HL-60 (cell line): ENCODE data around the gene RPL13.

Experiments used
- DNase-seq, 2 experiments: peaks; one replicate each; pipeline ENCODE4 v3.0.0-alpha.2; 2010 to 2020; ENCODE audit warnings: low read depth in 1 of 2, low spot score in 1 of 2
- H3K27ac ChIP-seq: fragments of 250-450 bp; sonication (Bioruptor Pico); replicated peaks from 2 replicates; pipeline ENCODE4 v1.5.1; 2020; ENCODE audit warnings: mild to moderate bottlenecking, moderate library complexity
- H3K27me3 ChIP-seq: fragments of 250-450 bp; sonication (Bioruptor Pico); 2 replicates; pipeline ENCODE4 v1.5.1; 2021; ENCODE audit warnings: mild to moderate bottlenecking, moderate library complexity; ENCODE audit not compliant: insufficient read depth, poor library complexity, severe bottlenecking
- H3K4me3 ChIP-seq: replicated peaks from 2 replicates; pipeline ENCODE4 v1.5.1; 2011; ENCODE audit warnings: mild to moderate bottlenecking, control low read depth, low read length; ENCODE audit not compliant: insufficient read depth
- GABPA ChIP-seq: IDR thresholded peaks from 2 replicates; pipeline ENCODE4 v1.6.1; 2012; ENCODE audit warnings: low read depth
- POLR2AphosphoS5 ChIP-seq: IDR thresholded peaks from 2 replicates; pipeline ENCODE4 v1.6.1; 2012; ENCODE audit warnings: low read depth
- SPI1 ChIP-seq: IDR thresholded peaks from 2 replicates; pipeline ENCODE4 v1.6.1; 2012; ENCODE audit warnings: low read depth, mild to moderate bottlenecking, borderline replicate concordance
- TF ChIP-seq, protein P1 (sequence below): IDR thresholded peaks from one replicate; pipeline ENCODE4 v1.5.1; 2011; ENCODE audit warnings: low read length, control low read depth, inconsistent platforms; ENCODE audit not compliant: insufficient read depth
- TF ChIP-seq, protein P2 (sequence below): IDR thresholded peaks from 2 replicates; pipeline ENCODE4 v1.6.1; 2012; ENCODE audit warnings: low read depth; ENCODE audit not compliant: insufficient replicate concordance

Gene RPL13

DNA sequence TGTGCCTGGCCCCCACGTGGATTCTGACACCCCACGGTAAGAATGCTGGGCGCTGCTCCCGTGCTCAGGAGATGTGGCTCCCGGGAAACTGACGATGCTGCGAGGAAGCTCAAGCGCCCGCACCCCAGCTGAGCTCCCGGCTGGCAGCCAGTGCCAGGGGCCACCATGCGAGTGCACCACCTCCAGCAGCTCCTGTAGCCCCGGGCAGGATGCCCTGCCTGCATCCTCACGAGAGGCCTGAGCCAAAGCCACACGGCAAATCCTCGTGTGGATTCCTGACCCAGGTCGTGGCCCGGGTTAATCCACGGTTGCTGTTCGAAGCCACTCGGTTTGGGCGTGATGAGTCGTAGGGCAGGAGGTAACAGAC is 41.4 kb downstream of the RPL13 start:
- no peaks in the 10 kb centered on the region for H3K27me3 ChIP-seq
- TF ChIP-seq GABPA (no peak), POLR2AphosphoS5 (no peak)
- TF ChIP-seq, protein P1, sequence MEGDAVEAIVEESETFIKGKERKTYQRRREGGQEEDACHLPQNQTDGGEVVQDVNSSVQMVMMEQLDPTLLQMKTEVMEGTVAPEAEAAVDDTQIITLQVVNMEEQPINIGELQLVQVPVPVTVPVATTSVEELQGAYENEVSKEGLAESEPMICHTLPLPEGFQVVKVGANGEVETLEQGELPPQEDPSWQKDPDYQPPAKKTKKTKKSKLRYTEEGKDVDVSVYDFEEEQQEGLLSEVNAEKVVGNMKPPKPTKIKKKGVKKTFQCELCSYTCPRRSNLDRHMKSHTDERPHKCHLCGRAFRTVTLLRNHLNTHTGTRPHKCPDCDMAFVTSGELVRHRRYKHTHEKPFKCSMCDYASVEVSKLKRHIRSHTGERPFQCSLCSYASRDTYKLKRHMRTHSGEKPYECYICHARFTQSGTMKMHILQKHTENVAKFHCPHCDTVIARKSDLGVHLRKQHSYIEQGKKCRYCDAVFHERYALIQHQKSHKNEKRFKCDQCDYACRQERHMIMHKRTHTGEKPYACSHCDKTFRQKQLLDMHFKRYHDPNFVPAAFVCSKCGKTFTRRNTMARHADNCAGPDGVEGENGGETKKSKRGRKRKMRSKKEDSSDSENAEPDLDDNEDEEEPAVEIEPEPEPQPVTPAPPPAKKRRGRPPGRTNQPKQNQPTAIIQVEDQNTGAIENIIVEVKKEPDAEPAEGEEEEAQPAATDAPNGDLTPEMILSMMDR: no peak
- no peak overlapping the region for H3K4me3 ChIP-seq
- DNase-seq: no peak
- no peak overlapping the region for H3K27ac ChIP-seq

DNA sequence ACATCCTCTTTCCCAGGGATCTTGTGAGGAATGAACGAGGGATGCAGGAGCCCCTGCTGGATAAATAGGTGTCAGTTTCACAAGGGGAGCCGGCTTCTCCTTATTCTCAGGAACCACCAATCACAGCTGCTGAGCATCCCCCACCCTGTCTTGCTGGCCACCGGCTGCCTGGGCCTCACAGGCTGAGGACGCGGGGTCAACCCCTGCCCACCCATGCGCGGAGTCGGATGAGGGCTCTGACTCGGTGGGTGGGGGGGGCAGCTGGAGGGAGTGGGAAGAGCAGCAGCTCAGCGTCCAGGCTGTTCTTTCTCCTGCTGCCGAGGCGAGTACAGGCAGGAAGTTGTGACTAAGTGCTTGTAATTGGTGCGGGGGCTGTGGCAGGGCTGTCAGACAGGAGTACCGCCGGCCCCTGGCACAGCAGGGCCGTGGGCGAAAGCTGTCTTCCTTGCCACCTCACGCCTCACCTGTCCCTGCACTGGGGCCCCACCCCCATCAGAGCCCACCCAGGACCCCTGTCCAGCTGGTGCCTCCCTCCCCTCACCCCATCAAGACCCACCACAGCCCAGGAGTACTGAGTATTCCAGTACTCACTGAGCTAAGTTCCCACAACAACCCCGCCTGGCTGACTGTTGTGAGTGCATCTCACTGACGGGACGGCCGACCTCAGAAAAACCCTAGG is 41.9 kb downstream of the RPL13 start:
- no peak overlapping the region for H3K27ac ChIP-seq
- no peaks in the 10 kb centered on the region for H3K27me3 ChIP-seq
- no peak overlapping the region for H3K4me3 ChIP-seq
- no peak for TF ChIP-seq POLR2AphosphoS5
- TF ChIP-seq GABPA: no peak
- TF ChIP-seq SPI1: no peak
- TF ChIP-seq, protein P2, sequence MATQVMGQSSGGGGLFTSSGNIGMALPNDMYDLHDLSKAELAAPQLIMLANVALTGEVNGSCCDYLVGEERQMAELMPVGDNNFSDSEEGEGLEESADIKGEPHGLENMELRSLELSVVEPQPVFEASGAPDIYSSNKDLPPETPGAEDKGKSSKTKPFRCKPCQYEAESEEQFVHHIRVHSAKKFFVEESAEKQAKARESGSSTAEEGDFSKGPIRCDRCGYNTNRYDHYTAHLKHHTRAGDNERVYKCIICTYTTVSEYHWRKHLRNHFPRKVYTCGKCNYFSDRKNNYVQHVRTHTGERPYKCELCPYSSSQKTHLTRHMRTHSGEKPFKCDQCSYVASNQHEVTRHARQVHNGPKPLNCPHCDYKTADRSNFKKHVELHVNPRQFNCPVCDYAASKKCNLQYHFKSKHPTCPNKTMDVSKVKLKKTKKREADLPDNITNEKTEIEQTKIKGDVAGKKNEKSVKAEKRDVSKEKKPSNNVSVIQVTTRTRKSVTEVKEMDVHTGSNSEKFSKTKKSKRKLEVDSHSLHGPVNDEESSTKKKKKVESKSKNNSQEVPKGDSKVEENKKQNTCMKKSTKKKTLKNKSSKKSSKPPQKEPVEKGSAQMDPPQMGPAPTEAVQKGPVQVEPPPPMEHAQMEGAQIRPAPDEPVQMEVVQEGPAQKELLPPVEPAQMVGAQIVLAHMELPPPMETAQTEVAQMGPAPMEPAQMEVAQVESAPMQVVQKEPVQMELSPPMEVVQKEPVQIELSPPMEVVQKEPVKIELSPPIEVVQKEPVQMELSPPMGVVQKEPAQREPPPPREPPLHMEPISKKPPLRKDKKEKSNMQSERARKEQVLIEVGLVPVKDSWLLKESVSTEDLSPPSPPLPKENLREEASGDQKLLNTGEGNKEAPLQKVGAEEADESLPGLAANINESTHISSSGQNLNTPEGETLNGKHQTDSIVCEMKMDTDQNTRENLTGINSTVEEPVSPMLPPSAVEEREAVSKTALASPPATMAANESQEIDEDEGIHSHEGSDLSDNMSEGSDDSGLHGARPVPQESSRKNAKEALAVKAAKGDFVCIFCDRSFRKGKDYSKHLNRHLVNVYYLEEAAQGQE: no peak
- TF ChIP-seq, protein P1: no peak
- DNase-seq: peak in 1 of 2 experiments; percentile 8

DNA sequence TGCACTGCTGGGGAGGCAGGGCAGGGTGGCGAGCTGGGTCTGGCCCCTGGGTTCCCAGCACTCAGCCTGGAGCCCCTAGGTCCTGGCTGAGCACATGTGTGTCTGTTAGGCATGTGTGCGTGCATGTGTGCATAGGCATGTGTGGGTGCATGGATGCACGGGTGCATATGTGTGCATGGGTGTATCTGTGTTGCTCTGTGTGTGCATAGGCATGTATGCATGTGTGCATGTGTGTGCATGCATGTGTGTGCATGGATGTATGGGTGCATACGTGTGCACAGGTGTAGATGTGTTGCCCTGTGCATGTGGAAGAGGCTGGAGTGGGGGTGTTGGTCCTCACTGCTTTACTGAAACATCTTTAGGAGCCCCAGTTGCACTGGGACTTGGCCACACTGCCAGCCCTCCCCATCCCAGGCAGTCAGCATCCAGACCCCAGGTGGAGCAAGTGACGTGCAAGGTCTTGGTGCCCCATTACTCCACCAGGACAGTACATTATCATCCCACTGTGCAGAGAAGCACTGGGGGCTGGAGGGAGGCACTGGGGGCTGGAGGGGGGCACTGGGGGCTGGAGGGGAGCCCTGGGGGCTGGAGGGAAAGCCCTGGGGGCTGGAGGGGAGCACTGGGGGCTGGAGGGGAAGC is 42.6 kb downstream of the RPL13 start:
- Histone ChIP-seq H3K27ac (no peak overlapping the region), H3K27me3 (no peaks in the 10 kb centered on the region), H3K4me3 (no peak overlapping the region)
- no peak for DNase-seq
- TF ChIP-seq, protein P2: no peak
- TF ChIP-seq SPI1 (no peak), GABPA (no peak), POLR2AphosphoS5 (no peak)
- TF ChIP-seq, protein P1: no peak
